ENCODE results near the gene TUBGCP6.
"Not testable (repeated sequence)": the region's sequence is repeated elsewhere in the genome, so short reads cannot be mapped to it uniquely, and the experiment has no call there.

TUBGCP6 gene

DNA sequence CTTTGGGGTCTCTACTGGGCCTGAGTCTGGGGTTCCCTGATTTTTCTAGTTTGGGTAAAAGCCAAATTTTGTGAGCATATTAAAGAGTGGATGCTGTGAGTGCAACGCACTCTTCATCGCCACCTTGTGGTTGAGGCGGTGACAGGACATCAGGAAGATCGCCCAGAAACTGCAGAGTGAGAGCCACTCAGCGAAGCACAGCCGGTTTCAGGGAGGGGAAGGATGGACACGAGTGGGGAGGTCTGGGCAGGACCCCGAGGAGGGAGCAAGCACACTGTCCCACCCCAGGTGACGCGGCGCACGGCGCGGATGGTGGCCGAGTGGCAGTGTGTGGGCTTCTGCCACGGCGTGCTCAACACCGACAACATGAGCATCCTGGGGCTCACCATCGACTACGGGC, 34.9 kb downstream of the TUBGCP6 start:
- peak; percentile 83 for DNase-seq (ENCODE audit: low spot score)

DNA sequence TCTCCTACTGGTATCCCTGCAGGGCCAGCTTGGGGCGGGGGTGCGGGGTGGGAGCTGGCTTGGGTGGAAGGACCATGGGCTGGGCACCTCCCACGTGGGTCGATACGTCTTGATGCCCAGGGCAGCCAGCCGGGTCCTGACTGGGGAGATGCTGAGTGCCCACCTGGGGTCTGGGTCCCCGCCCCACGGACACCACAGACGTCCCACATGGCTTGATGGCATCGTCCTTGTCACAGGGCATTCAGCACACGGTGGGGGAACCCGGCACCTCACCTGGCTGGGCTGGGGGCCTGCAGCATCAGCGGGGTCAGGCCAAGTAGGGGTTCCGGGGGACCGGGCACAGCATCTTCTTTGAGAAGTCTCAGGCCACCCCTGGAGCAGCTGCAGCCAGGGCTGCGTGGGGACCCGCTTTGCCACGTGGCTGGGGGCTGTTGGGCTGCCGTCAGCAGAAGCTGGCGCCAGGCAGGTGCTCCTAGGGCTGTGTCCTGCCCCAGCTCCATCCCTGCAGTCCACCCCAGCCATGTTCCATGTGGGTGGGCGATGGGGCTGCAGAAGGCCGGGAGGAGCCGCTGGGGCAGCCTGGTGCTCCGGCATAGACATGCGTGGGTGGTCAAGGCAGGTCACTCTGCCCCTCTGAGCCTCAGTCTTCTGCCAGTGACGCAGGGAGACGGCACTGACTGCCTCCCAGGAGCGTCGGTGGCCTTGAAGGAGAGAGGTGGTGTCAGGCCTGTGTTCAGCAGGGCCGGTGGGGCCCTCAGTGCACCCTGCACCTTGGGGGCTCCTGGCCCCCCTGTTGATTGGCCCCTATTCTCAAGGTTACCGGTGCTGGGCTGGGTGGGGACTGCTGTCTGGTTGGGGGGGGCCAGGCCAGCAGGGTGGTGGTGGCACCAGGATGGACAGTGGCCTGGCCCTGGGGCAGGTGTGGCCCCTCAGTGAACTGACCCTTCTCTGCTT, 35.6 kb downstream of the TUBGCP6 start:
- DNase-seq (ENCODE audit: low spot score) = no peak

DNA sequence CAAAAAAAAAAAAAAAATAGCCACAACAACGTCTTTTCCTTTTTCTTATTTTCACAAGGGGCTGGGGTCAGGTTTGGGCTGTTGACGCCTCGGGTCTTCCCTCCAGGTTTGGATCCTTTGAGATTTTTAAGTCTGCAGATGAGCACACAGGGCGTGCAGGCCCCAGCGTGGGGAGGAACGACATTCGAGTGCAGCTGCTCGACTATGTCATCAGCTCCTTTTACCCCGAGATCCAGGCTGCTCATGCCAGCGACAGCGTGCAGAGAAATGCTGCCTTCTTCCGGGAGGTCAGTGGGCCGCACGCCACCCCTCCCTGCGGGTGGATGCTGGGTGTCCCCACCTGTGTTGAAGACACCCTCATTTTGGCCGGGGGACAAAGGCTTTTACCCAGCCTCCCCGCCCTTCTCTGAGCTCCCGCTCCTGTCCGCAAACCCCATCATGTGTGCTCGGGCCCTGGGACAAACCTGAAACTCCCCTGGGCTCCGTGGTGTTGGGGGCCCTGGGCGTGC, 36.3 kb downstream of the TUBGCP6 start:
- DNase-seq (ENCODE audit: low spot score) = no peak

DNA sequence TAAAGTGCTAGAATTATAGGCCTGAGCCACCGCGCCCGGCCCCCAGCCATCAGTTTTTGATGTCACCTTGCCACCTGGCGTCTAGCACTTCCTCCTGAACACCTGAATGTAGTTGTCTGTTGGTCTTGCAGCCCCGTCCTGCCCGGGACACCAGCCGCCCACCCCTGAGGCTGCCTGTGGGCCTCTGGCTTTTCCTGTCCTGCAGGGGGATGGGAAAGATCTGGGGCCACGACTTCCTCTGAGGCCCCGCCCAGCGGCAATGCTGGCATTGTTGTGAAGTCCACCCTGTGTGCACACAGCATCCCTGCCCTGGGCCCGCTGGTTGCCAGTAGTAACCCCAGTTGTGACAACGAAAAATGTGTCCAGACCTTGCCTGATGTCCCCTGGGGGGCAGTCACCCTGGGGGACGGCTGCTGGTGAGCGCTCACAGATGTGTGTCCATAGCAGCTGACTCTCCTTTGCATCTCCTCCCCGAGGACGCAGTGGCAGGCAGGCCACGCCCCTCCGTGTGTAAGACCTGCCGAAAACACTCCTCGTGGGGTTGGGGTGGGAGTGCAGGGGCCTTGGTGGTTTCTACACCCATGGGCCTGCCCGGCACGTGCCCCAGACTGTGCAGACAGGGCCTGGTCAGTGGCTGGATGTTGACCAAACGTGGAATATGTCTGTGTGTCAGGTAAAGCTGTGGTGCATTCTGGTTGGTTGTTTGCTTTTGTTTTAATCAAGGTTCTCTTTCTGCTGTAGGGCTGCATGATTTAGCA, 37.3 kb downstream of the TUBGCP6 start:
- DNase-seq (ENCODE audit: low spot score) = no peak

DNA sequence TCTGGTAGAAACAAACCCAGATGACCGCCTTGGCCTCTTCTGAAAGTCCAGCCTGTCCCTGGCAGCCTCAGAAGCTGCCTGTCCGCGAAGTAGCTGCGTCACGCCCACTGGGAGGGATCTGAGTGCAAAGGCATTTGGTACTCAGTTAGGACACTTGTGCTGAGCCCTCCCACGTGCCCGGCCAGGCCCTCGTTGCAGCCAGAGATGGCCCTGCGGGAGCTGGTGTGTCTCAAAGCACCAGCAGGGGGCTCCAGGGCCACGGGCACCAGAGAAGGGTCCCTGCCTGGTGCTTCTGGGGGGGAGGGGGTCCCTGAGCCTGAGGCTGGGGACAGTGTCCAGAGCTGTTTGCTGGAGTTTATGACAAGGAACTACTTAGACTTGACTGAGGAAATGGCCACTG, 38.2 kb downstream of the TUBGCP6 start:
- DNase-seq (ENCODE audit: low spot score) = peak; percentile 64

DNA sequence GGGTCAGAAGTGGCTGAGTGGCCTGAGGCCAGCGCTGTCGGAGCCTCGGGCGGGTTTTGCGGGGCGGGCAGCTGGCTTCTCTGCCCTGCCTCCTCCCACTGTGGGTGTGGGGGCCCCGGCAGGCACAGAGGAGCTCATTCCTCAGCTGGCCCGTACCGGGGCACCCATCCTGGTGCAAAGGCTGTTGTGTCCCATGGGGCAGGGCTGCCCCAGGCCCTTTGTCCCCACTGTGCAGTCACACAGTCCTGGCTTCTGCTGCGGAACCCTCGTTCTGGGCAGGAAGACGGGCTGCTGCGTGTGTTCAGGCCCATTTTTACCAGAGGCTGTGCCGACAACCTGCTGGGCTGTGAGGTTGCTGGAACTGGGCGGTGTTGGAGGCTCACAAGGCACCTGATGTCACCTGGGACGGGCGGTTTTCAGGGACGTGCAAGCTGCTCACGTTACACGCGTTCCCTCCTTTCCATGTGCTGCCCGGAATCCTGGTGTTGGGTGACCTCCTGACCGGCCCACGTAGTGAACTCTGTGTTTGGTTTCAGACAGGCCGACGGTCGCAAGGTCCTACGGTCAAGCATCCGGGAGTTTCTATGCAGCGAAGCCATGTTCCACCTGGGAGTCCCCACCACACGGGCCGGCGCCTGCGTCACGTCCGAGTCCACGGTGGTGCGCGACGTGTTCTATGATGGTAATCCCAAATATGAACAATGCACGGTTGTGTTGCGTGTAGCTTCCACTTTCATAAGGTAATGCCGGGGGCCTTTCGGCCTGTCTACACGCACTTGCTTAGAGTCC, 38.8 kb downstream of the TUBGCP6 start:
- no peak for DNase-seq (ENCODE audit: low spot score)

DNA sequence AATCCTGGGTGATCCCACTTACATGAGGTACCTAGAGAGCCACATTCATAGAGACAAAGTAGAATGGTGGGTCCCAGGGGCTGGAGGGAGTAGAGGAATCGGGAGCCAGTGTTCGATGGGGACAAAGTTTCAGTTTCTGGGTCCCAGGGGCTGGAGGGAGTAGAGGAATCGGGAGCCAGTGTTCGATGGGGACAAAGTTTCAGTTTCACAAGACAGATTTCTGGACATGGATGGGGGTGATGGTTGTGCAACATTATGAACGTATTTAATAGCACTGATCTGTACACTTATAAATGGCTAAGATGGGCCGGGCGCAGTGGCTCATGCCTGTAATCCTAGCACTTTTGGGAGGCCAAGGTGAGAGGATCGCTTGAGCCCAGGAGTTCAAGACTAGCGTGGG, 39.8 kb downstream of the TUBGCP6 start:
- DNase-seq (ENCODE audit: low spot score) = not testable (repeated sequence)

DNA sequence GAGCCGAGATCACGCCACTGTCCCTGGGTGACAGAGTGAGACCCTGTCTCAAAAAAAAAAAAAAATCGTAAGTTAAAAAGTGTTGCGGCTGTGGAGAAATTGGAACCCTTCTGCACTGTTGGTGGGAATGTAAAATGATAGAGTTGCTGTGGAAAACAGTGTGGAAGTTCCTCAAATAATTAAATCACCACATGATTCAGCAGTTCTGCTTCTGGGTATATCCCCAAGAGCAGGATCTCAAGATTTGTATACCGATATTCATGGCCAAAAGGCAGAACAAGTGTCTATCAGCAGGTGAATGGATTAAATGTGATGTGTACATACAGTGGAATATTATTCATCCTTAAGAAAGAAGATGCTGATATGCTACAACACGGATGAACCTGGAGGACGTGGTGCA, 40.3 kb downstream of the TUBGCP6 start:
- no peak for DNase-seq (ENCODE audit: low spot score)

DNA sequence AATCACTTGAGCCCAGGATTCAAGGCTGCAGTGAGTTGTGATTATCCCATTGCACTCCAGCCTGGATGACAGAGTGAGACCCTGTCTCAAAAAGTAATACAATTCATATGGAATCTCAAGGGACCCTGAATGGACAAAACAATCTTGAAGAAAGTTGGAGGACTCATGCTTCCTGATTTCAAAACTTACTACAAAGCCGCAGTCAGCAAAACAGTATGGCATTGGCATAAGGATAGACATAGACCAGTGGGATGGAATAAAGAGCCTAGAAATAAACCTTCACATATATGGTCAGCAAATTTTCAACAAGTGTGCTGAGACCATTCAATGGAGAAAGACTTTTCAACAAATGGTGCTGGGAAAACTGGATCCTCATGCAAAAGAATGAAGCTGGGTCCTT, 41.5 kb downstream of the TUBGCP6 start:
- DNase-seq (ENCODE audit: low spot score) = no peak

DNA sequence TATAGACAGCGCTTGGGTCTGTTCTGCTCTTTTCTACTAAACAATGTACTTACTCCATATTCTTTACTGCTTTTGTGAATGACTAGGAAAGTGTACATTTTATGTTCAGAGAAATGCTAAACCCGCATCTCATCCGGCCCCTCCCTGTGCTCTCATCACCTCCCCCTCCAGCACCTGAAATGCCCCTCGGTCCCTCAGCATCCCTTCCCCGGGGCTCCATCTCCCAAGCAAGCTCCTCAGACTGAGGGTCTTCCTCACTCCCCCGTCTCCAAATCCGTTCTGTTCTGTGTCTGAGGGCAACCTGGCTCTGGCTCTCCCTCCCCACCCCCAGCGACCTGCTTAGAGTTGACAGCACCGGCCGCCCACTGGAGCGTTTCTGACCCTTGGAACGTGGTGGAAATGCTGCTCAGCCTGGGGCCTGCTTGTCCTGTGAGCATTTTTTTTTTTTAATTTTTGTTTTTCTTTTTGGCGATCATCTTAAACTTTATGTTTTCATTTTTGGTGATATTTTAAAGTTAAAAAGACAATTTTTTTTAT, 42.6 kb downstream of the TUBGCP6 start:
- no peak for DNase-seq (ENCODE audit: low spot score)

DNA sequence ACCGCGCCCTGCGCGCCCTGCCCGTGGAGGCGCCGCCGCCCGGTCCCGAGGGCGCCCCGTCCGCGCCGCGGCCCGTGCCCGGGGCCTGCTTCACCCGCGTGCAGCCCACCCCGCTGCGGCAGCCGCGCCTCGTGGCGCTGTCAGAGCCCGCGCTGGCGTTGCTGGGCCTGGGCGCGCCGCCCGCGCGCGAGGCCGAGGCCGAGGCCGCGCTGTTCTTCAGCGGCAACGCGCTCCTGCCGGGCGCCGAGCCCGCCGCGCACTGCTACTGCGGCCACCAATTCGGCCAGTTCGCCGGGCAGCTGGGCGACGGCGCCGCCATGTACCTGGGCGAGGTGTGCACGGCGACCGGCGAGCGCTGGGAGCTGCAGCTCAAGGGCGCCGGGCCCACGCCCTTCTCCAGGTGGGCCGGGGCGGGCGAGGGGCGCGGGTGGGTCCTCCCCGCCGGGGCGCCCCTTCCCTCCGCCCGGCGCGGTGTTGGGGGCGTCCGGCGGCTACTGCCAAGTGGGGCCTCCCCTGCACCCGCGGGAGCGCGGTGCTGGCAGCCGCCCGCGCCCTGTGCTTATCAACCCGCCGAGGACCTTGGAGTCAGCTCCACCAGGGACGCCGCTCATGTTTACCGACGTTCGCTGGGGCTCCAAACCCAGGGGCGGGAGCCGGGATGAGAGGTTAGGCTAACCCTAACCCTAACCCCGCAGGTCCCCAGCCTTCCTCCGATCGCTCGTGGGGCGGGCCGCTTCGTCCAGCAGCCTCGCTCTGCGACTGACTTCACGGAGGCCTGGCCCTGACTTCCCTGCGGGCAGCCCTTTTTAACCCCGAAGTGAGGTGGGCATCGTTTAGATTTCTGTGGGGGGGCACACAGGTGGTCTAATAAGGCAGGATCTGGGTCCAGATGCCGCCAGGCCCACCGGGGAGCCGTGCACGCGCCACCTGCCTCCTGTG, 43.4 kb downstream of the TUBGCP6 start:
- no peak for DNase-seq (ENCODE audit: low spot score)

DNA sequence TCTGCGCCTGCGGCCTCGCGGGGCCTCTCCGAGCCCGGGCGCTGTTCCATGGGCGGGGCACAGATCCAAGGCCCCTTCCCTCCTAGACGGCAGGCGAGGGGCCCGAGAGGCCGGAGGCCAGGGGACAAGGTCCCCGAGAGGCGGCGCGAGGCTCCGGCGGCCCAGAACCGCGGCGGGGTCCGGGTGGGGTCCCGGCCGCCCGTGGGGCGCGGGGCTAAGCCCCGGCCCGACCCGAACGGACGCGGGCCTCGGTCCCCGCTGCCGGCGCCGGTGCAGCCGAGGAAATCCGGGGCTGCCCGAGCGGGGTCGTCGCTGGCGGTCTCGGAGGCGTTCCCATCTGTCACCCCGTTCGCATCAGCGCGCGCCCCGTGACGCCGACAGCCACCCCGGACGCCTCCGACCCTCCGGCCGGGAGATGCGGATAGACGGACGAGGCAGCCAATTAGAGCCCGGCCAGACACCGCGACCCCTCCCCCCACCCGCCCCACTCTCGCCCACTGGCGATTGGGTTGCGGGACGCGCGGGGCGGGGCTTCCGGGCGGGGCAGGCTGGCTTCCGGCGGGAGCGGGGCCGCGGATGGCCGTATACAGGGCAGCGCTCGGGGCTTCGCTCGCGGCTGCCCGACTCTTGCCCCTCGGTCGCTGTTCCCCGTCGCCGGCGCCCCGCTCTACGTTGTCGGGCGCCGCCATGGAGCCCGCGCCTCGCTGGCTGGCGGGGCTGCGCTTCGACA, 44.2 kb downstream of the TUBGCP6 start, which contains the start of gene SELENOO:
TSS of gene SELENOO (plus strand) at position 551 of the 730 bp plus-strand sequence. CDS start at position 577, 26 bp downstream.
- peak; percentile 95 for DNase-seq (ENCODE audit: low spot score)

DNA sequence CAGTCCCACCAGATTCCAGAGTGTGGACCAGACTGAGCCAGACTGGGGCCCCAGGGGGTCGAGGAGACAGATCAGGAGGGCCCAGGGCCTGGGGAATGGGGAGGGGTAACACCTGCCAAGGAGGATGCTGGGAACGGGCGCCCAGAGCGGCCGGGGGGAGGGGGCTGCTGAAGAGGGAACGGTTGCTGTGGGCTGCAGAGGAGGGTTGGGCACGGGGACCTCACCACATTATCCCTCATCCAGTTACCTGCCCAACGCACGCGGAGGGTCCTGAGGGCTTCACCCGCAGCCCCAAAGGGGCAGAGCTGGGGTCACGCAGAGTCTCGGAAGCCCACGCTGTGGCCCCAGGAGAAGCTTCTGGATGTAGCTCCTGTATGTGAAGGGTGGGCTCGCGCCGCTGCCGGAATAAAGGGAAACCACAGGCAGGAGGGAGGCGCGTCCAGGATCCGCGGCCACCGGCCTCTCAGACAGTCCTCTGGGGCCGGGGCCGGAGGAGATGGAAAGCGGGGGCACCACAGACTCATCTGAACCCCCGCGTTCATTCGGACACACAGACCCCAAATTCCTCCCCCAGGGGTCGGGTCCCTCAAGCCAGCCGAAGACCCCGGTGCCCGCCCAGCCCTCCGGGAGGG, 44.9 kb downstream of the TUBGCP6 start:
- no peak for DNase-seq (ENCODE audit: low spot score)

DNA sequence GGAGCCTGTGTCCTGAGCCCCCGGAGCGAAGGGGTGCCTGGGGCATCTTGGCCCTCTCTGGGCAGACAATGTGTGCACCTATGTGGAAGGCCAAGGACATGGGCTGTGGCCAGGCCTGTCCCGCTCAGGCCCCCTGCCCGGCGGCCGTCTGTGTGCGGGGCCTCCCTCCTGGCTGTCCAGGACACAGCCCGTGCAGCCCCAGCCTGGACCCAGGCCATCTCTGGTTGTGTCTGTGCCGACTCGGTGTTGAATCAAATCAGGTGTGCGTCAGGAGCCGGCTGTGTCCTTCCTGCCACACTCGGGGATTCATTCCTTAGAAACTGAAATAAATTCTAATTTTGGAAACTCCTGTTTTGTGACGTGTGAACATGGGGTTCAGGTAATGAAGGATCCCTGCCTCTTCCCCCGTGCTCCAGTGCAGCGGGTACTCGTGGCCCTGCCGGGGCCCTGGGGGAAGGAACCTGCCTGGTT, 45.5 kb downstream of the TUBGCP6 start:
- DNase-seq (ENCODE audit: low spot score) = no peak

DNA sequence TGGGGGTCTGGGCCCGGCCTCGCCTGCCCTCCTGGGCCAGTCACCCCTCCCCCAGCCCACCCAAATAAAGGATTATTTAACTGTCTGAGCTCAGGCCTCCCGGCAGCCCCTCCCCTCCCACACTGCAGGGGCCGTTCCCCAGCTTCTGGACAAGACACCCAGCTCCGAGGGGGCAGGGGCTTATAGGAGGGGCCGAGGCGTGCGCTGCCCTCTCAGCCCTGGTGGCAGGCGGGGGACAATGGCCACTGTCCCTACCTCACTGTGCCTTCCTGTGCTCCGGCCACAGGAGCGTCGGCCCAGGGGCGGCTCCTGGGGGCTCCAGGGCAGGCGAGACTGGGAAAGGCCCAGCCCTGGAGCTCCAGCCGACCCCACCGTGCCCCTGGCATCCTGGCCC, 46.2 kb downstream of the TUBGCP6 start:
- no peak for DNase-seq (ENCODE audit: low spot score)

DNA sequence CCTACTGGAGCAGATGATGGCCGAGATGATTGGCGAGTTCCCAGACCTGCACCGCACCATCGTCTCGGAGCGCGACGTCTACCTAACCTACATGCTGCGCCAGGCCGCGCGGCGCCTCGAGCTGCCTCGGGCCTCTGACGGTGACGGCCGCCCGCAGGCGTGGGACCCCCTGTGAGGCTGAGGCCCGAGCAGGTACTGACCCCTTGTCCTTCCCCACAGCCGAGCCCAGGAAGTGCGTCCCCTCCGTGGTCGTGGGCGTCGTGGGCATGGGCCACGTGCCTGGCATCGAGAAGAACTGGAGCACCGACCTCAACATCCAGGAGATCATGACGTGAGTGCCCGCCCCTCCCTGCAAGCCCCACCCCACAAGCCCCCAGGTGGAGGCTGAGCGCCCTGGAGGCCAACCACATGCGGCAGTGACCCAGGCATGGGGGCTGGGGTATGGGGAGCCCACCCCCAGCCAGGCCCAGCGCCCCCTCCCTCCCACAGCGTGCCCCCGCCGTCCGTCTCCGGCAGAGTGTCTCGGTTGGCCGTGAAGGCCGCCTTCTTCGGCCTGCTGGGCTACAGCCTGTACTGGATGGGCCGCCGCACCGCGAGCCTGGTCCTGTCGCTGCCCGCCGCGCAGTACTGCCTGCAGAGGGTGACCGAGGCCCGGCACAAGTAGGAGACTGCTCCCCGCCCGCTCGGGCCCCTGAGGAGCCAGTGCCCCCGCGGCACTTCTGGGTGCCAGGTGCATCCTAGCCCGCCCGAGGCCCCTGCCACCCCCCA, 46.8 kb downstream of the TUBGCP6 start:
- no peak for DNase-seq (ENCODE audit: low spot score)

DNA sequence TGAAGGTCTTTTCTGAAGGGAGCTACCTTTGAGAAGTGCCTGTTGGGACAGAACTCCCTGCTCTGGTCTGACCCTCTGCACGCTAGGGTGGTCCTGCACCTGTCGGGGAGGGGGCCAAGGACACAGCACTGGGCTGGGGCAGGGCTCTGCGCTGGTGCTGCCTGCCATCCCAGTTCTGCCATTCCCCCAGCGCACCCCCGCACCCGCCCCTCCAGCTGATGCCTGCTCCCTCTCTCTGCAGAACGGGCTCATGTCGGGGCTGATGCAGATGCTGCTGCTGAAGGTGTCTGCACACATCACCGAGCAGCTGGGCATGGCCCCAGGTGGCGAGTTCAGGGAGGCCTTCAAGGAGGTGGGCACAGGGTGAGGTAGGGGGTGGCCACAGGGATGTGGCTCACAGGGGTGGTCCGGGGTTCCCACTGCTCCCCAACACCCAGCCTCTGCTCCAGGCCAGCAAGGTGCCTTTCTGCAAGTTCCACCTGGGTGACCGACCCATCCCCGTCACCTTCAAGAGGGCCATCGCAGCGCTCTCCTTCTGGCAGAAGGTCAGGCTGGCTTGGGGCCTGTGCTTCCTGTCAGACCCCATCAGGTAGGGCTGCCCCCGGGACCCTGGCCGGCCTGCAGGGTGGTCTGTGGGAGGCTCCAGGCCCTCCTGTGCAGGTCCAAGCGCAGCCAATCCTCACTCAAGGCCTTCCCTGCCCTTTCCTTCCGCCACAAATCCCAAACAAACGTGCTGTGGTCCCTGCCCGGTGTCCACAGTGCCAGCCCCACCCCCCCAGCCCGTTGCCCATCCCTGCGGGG, 47.6 kb downstream of the TUBGCP6 start:
- no peak for DNase-seq (ENCODE audit: low spot score)

DNA sequence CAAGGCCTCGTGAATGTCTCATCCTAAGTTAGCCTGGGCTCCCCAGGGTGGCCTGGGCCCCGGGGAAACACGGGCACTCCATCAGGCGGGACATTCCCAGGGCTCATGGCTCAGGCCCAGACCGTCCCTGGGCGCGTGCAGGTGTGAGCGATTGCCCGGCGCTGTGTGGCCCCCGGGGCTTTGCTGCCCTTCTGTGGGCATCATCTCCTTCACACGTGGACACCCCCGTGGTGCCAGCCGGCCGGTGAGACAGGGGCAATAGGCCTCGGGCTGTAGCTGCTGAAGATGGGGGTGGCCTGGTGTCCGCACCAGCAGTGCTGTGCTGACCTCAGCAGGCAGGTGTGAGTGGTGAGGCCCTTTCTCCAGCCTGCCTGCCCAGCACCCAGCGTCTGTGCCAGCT, 48.6 kb downstream of the TUBGCP6 start:
- no peak for DNase-seq (ENCODE audit: low spot score)

Data from Ammon's horn (tissue), 1 donor.